H1 (cell line): ENCODE measurements around the gene SNORC. TPM values are rescaled to one million over a fixed set of nuclear protein-coding genes. Genes with fewer than 3 reads are reported as not detected.

Experiments used
- CBX8 ChIP-seq: fragments of 300-800, 300-1000 bp; sonication (generic); IDR thresholded peaks from 2 replicates; pipeline ENCODE4 v1.7.1; 2016; ENCODE audit warnings: low read depth, low read length, borderline replicate concordance
- EZH2 ChIP-seq: fragments of 200-600 bp; sonication (generic); IDR thresholded peaks from 2 replicates; pipeline ENCODE4 v1.7.1; 2012; ENCODE audit warnings: low read depth, mild to moderate bottlenecking, moderate library complexity, low read length, inconsistent platforms; ENCODE audit not compliant: severe bottlenecking
- TAF7 ChIP-seq: optimal IDR thresholded peaks from 2 replicates; pipeline ENCODE3; 2011; ENCODE audit warnings: low read depth, mild to moderate bottlenecking, inconsistent platforms, low read length, moderate library complexity, borderline replicate concordance
- polyA plus RNA-seq, 7 experiments: library from polyadenylated mRNA; depleted of rRNA in 3 of 7; stranded (reverse) in 5 of 7; unstranded in 2 of 7; fragments of >200 nt in 5 of 7; fragments of 200-250 nt in 2 of 7; gene quantifications; 1 replicate in 5 of 7; 2 replicates in 1 of 7; 4 replicates in 1 of 7; pipeline versions ENCODE4 v1.2.1 to v1.2.3, GENCODE V29; 2011 to 2013; ENCODE audit warnings: missing spikeins in 2 of 7, mixed read lengths in 2 of 7
- total RNA-seq: library from RNA; stranded (reverse); fragmentation: NEBNext Ultra II Directional; extraction: Animal tissue kit (Norgen Biotek cat#: 25700); gene quantifications from 2 replicates; pipeline ENCODE4 v1.2.1, GENCODE V29; 2021
- TF ChIP-seq, protein P1 (sequence below): IDR thresholded peaks from 2 replicates; pipeline ENCODE4 v1.6.1; 2011; ENCODE audit warnings: low read depth, mild to moderate bottlenecking, low read length; ENCODE audit not compliant: insufficient read depth

The SNORC gene
- total and polyA plus RNA-seq, 2 of the 8 experiments (the other 6 are each of a cell fraction or from before 2014, with no cell fraction given), result 1.6 to 1.8 TPM

DNA sequence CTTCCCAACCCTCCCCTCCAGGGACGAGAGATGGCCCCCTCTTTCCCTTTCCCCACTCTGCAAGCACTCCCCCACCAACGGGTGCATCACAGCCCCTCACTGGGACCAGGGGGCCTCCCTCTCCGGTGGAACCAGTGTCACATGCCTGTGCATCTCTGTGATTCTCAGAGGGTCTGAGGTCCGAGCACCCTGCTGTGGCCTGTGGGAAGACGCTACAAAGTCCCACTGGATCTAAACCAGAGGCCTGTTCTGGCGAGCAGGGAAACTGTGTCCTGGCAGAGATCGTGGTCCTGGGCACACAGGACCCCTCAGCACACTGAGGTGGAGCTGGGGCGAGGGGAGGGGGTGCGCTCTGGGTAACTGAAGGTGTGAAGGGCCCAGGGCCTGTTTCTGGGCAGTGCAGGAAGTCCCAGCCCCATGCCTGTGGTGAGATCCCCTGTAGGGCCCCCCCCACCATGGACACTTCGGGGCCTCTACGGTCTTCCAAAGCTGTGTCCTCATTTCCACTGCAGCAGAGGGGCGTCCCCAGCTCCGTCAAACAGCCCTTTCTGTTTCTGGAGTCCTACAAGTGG is 8.0 kb downstream of the SNORC start (continued):
- no peak for TF ChIP-seq EZH2
- no peak for TF ChIP-seq CBX8
- no peak for TF ChIP-seq TAF7
- TF ChIP-seq, protein P1, sequence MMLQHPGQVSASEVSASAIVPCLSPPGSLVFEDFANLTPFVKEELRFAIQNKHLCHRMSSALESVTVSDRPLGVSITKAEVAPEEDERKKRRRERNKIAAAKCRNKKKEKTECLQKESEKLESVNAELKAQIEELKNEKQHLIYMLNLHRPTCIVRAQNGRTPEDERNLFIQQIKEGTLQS, result no peak
